Progenitor cell of endocrine pancreas (in vitro differentiated cells): ENCODE data around the gene MGAT5B. TPM values are rescaled to one million over a fixed set of nuclear protein-coding genes. Genes with fewer than 3 reads are reported as not detected.

ENCODE experiments used
- DNase-seq: peaks from one replicate; pipeline ENCODE4 v3.0.0; 2021; ENCODE audit warnings: low spot score; ENCODE audit not compliant: unreplicated experiment
- H3K27ac Mint-ChIP-seq: 2 replicates; pipeline ENCODE4 v1.8.0; 2021; ENCODE audit warnings: mild to moderate bottlenecking, moderate library complexity, mixed read lengths
- H3K27me3 Mint-ChIP-seq: 2 replicates; pipeline ENCODE4 v1.8.0; 2021; ENCODE audit warnings: mixed read lengths
- H3K36me3 Mint-ChIP-seq: 2 replicates; pipeline ENCODE4 v1.8.0; 2022; ENCODE audit warnings: mixed read lengths; ENCODE audit not compliant: insufficient read depth
- H3K4me1 Mint-ChIP-seq: 2 replicates; pipeline ENCODE4 v1.8.0; 2021; ENCODE audit warnings: low read depth, mixed read lengths
- H3K4me3 Mint-ChIP-seq: 2 replicates; pipeline ENCODE4 v1.8.0; 2021; ENCODE audit warnings: low read depth, mild to moderate bottlenecking, moderate library complexity, mixed read lengths
- H3K9me3 Mint-ChIP-seq: 2 replicates; pipeline ENCODE4 v1.8.0; 2021; ENCODE audit warnings: low read depth, mixed read lengths
- total RNA-seq: library from RNA; stranded (reverse); gene quantifications from 2 replicates; pipeline ENCODE4 v1.2.1, GENCODE V29; 2021
- TF ChIP-seq, protein P1 (sequence below): fragments of 200-600 bp; sonication (generic); IDR thresholded peaks from one replicate; pipeline ENCODE4 v1.5.0; 2021; ENCODE audit warnings: antibody characterized with exemption, mild to moderate bottlenecking; ENCODE audit not compliant: unreplicated experiment

The MGAT5B gene
- total RNA-seq, 1 donor from 2014 or later: 2.8 TPM

DNA sequence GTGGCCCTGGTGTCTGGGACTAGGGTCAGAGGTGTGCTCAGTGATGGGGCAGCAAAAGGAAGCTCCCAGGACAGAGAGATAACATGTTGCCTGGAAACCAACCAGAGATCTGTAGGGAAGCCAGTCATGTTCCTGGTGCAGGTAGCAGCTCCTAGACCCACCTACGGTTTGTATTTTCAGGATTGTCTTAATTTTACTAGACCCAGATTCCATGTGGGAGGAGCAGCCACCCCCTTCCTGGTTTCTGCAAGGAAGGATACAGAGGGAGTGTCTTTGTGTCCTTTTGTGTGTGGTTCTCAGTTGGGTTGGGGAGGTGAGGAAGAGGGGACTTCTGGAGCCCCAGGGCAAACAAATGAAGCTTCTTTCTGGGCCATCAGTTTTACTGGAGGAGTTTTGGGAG lies 53.9 kb downstream of the MGAT5B start:
- Mint-ChIP-seq H3K4me1 (no peaks in the 10 kb centered on the region), H3K4me3 (no peak overlapping the region), H3K27ac (no peak overlapping the region), H3K27me3 (peaks cover 66% of the 10 kb centered on the region), H3K9me3 (no peaks in the 10 kb centered on the region), H3K36me3 (no peaks in the 10 kb centered on the region)
- DNase-seq: no peak
- TF ChIP-seq, protein P1, sequence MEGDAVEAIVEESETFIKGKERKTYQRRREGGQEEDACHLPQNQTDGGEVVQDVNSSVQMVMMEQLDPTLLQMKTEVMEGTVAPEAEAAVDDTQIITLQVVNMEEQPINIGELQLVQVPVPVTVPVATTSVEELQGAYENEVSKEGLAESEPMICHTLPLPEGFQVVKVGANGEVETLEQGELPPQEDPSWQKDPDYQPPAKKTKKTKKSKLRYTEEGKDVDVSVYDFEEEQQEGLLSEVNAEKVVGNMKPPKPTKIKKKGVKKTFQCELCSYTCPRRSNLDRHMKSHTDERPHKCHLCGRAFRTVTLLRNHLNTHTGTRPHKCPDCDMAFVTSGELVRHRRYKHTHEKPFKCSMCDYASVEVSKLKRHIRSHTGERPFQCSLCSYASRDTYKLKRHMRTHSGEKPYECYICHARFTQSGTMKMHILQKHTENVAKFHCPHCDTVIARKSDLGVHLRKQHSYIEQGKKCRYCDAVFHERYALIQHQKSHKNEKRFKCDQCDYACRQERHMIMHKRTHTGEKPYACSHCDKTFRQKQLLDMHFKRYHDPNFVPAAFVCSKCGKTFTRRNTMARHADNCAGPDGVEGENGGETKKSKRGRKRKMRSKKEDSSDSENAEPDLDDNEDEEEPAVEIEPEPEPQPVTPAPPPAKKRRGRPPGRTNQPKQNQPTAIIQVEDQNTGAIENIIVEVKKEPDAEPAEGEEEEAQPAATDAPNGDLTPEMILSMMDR: no peak

DNA sequence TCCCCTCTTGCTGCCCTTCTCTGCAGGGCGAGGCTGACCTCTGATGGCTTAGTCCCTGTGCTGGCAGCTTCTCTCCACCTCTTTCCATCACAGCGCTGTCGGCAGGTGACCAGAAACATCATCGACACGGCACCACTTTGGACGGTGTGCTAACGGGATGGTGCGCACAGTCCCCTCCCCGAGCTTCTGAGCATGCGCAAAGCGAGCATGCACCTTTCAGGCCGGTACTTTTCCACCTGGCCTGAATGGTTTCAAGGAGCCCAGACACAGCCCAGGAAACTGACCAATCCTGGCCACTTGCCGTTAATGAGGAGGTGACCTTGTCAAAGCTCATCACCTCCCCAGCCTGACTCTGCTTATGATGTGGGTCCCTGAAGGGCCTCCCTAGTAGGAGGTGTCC lies 54.8 kb downstream of the MGAT5B start:
- H3K27ac Mint-ChIP-seq: no peak overlapping the region
- no peaks in the 10 kb centered on the region for H3K36me3 Mint-ChIP-seq
- peaks cover 66% of the 10 kb centered on the region for H3K27me3 Mint-ChIP-seq
- H3K9me3 Mint-ChIP-seq: no peaks in the 10 kb centered on the region
- no peak overlapping the region for H3K4me3 Mint-ChIP-seq
- TF ChIP-seq, protein P1: no peak
- no peaks in the 10 kb centered on the region for H3K4me1 Mint-ChIP-seq
- no peak for DNase-seq

DNA sequence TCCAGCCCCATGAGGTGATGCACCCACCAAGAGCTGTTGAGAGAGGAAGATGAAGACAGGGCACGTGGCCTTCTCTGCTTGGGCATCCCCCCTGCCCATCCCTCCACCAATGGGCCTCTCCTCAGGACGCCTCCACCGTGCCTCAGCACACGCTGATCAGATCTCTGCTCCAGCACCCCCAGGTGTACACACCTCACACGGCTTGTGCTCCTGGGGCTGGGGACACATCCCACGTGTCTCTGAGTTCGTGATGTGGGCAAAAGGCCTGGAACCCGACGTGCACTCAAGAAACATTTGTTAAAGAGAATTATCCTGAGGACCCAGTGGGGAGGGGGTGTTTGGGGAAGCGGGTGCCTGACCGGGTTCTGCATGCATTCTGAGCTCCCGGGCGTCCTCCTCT lies 55.3 kb downstream of the MGAT5B start:
- no peak for DNase-seq
- Mint-ChIP-seq H3K27ac (no peak overlapping the region), H3K36me3 (no peaks in the 10 kb centered on the region), H3K27me3 (peaks cover 64% of the 10 kb centered on the region), H3K4me1 (no peaks in the 10 kb centered on the region), H3K9me3 (no peaks in the 10 kb centered on the region), H3K4me3 (no peak overlapping the region)
- TF ChIP-seq, protein P1: no peak

DNA sequence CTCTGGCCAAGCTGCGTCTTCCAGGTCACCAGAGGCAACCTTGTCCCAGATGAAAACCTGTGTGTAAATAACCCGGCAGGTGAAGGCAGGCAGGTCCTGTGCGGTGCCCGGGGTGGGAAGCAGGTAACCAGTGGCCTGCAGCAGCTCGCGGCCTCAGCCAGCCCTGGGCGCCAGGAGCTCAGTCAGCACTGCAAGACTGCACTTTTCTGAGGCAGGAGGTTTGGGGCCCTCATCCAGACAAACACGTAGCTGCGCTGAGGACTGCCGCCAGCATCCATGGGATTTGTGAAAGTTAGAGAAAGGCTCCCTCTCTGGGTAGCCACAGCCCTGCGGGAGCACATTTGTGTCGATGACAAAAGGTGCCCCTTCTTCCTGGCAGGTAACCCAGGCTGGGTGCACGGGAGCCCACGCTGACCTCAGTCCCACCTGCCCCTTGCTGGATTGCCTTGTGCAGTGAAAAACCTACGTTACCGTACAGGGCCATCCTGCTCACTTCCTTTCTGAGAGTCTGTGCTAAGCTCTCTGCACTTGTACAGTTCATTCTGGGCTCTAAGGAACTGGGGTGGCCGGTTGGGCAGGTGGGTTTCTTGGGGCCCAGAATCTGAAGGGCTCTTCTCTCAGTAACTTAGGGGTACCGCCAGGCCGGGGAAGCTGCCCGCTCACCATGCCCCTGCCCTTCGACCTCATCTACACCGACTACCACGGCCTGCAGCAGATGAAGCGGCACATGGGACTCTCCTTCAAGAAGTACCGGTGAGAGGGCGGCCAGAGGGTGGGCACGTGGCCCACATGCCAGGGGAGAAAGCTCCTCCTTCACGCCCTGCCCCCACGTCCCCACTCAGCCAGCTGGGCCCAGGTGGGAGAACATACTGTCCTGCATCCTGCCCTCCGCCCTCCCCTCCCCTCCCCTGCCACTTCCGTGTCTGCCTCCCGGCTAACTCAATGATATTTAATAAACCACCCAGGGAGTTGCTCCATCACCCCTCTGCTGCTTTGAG lies 56.4 kb downstream of the MGAT5B start:
- Mint-ChIP-seq H3K9me3 (no peaks in the 10 kb centered on the region), H3K4me3 (no peak overlapping the region), H3K36me3 (no peaks in the 10 kb centered on the region), H3K27ac (no peak overlapping the region), H3K27me3 (peaks cover 62% of the 10 kb centered on the region), H3K4me1 (no peaks in the 10 kb centered on the region)
- DNase-seq: no peak
- TF ChIP-seq, protein P1: no peak

DNA sequence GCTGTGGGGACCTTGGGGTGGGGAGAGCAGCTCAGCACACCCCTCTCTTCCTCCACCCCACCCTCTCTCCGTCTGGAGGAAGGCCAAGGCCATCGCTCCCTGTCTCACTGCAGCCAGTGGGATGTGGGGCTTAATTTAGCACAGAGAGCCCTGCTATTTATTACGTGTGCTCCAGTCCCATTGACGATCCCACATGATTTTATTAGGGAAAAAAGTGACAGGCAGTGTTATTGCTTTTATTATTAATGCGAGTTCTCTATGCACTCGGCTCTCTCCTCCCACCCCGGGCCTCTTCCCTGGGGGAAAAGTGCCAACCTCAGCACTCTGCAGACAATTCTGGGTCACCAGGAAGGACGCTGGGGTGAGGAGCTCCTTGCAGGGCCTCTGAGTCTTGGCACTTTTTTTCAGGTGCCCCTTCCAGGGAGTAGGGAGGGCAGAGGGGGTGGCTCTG lies 57.3 kb downstream of the MGAT5B start:
- no peaks in the 10 kb centered on the region for H3K9me3 Mint-ChIP-seq
- no peak overlapping the region for H3K4me3 Mint-ChIP-seq
- TF ChIP-seq, protein P1: no peak
- peaks cover 61% of the 10 kb centered on the region for H3K27me3 Mint-ChIP-seq
- DNase-seq: no peak
- H3K27ac Mint-ChIP-seq: no peak overlapping the region
- H3K36me3 Mint-ChIP-seq: no peaks in the 10 kb centered on the region
- no peaks in the 10 kb centered on the region for H3K4me1 Mint-ChIP-seq
